GM18870 (cell line): ENCODE data around the gene ROGDI.
"Not testable (repeated sequence)": the region's sequence is repeated elsewhere in the genome, so short reads cannot be mapped to it uniquely, and the experiment has no call there.

Source experiments
- ATAC-seq: cut with Tn5 transposase; IDR thresholded peaks from one replicate; pipeline ENCODE4 v1.9.1; 2021; ENCODE audit warnings: moderate library complexity; ENCODE audit not compliant: unreplicated experiment

The ROGDI gene

GRCh38 chr16:4795181-4795827 is 7.1 kb downstream of the ROGDI start, which contains the start of gene SMIM22:
SMIM22 (plus strand) TSS chr16:4795369; CDS start chr16:4795735, 366 bp downstream.
- ATAC-seq: no peak

DNA sequence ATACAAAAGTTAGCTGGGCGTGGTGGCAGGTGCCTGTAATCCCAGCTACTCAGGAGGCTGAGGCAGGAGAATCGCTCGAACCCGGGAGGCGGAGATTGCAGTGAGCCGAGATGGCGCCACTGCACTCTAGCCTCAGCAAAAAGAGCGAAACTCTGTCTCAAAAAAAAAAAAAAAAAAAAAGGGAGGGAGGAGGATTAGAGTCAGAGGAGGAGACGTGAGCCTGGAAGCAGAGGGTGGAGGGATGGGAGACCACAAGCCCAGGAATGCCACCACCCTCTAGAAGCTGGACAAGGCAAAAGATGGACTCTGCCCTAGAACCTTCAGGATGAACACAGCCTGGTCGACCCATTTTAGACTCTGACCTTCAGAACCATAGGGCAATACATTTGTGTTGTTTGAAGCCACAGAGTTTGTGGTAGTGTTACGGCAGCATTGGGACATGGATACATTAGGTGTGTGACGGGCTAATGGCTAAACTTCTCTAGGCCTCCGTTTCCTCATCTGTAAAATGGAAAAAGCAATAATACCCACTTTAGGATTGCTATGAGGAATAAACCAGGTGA is 9.4 kb downstream of the ROGDI start:
- ATAC-seq: no peak

DNA sequence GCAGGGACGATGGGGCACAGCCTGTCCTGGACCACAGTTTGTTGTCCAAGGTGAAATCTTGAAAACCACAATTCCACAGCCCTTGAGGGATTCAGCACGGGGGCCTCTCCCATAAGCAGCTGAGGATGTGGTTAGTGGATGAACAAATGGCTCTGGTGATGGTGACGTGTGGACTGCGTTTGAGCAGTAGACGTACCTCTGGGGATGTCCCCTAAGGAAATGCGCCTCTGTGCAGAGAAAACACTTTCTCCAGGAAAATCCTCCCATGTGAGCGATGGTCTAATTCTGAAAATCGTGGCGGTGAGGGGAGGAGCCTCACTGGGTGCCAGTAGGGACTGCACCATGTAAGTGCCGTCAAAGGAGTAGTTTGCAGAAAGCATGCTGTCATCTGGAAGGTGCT is 11.6 kb downstream of the ROGDI start:
- no peak for ATAC-seq

DNA sequence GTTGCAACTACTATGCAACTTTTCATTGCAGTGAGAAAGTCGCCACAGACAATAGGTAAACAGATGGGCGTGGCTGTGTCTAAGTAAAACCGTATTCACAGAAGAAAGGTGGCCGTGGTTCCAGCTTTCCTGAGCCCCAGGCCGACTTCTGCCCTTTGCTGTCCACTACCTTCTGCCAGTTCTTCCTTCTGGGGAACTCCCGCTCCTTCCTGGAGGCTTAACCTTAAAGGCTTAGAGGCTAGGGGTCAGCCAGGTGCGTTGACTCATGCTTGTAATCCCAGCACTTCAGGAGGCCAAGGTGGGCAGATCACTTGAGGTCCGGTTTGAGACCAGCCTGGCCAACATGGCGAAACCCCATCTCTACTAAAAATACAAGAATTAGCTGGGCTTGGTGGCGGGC is 12.2 kb downstream of the ROGDI start:
- no peak for ATAC-seq

GRCh38 chr16:4788910-4789309 is 13.5 kb downstream of the ROGDI start:
- ATAC-seq: no peak

- ATAC-seq: no peak
Observed at GRCh38 chr16:4788489-4788889, 13.9 kb downstream of the ROGDI start.

DNA sequence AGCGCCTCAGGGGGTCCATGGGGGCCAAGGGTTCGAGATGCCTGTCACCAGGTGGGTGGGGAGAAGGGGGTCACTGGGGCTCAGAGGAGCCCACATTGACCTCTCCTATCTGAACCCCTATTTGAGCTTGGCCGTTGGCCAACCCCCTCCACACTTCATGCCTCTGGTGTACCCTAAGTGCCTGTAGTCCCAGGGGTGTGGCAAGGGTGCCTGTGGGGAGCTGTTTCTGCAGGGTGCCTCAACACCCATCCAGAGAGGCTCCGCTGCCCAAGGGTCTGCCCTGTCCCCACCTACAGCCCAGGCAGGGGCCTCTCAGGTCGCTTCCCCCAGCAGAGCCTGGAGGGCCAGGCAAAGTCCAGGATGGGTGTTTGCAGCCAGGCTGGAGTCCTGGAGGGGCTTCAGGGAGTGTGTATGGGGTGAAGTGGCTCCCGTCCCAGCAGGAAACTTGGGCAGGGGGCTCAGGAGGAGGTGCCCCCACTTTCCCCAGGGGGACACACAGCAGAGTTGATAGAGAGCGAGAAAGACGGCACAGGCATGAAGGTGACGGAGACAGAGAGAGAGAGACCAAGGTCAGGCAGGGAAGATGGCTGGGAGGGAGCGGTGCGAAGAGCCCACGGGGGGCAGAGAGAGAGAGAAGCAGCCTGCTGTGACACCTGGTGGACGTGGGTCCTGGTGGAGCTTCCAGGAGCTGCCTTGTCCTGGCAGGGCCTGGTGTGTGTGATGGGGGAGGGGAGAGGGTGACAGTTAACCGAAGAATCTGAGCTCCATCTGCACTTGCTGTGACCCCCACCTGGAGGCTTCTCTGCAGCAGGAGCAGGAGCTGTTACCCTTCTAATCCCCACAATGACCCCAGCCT is 14.6 kb downstream of the ROGDI start, which contains the start of gene SEPTIN12:
SEPTIN12 (minus strand) TSS at position 719 of the 856 bp plus-strand sequence; CDS start at position 19, 700 bp downstream.
- no peak for ATAC-seq

DNA sequence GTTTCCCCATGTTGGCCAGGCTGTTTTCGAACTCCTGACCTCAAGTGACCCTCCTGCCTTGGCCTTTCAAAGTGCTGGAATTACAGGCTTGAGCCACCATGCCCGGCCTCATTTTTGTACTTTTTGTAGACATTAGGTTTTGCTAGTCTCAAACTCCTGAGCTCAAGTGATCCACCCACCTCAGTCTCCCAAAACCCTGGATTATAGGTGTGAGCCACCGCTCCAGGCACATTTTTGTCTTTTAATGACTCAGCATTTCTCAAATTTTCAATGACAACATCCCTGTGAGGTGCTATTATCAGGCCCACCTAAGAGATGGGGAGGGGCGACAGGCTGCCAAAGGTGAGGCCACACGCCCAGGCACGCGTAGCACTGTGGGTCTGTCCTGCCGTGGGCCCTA is 15.4 kb downstream of the ROGDI start:
- ATAC-seq: no peak

- no peak for ATAC-seq
Observed at GRCh38 chr16:4785758-4786433, 16.5 kb downstream of the ROGDI start.

- ATAC-seq: not testable (repeated sequence)
Observed at GRCh38 chr16:4784444-4784987, 17.9 kb downstream of the ROGDI start.

DNA sequence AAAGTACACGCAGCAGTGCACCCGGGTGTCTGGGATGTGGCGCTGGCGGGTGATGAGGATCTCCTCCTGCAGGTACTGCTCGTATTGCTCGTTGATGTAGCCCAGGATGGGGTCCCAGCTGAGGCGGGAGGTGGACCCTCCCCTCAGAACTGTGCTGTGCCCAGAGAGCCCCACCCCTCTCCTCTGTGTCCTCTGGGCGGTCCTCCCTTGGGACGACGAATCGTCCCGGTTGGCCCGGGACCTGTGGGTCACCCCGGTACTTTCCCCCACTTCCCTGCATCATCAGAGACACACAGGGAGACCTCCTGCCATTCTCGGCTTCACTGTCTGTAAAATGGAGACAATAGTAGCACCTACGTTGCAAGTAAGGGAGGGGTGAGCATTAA is 18.5 kb downstream of the ROGDI start:
- ATAC-seq: no peak

DNA sequence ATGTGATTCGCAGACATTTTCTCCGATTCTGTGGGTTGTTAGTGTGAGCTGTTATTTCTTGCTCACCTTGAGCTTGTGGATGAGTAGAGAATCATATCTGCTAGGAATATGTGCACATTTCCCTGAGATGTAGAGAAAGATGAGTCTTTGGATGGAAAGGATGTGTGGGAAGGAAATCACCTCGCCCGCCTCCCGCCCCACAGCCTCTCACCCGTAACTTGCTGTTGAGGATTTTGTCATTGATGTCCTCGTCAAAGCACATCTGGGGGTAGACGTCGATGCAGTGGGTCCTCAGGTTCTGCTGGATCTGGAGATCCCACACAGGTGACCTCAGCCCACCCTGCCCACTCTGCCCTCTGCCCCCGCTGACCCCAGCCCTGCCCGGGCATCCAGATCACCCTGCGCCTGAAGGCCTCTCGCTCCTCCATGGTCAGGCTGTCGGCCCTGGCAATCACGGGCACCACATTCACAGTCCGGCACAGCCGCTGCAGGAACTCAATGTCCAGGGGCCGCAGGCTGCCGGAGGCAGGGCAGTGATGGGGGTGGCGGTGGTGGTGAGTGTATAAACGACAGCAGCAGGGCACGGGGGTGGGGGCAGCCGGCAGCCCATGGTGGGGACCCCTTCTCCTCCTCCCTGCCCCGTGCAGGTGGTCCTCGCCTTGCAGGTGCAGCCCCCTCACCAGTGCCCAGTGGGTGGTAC is 19.0 kb downstream of the ROGDI start:
- ATAC-seq: no peak

DNA sequence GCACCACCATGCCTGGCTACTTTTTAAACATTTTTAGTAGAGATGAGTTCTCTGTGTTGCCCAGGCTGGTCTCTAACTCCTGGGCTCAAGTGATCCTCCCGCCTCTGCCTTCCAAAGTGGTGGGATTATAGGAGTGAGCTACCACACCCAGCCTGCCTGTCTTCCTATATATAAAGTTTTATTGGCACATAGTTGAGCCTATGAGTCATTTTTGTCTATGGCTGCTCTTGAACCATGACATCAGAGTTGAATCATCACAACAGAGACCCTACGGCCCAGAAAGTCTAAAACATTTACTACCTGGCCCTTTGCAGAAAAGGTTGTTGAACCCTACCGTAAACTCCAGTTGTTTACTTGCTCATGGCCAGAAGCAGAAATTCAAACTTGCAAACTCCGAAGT is 22.2 kb downstream of the ROGDI start:
- ATAC-seq: no peak

GRCh38 chr16:4778050-4778392 is 24.4 kb downstream of the ROGDI start:
- no peak for ATAC-seq

- ATAC-seq: no peak
Observed at GRCh38 chr16:4777339-4778049, 24.9 kb downstream of the ROGDI start.

DNA sequence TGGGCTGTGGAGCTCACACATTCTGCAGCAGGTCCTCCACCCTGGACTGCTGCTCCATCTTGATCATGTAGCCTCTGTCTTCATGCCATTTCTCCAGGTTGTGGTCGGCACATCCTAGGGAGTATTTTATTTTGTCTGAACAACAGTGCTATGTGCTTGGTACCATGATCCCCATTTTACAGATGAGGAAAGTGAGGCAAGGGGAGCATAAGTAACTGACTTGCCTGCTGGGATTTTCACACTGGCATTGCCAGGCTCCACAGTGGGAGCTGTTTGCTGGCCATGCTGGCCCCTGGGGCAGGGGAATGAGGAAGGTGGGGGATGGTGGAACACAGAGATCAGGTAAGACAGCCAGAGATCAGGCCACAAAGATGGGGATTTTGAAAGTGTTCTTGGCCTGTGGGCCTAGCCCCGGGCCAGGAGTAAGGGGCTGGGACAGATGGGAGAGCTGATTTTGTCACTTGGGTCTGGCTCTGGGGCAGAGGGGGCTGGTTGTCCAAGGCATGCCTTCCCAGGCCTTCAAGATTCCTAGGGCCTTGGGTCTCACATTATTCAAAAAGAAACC is 26.2 kb downstream of the ROGDI start:
- ATAC-seq: no peak

- no peak for ATAC-seq
Observed at GRCh38 chr16:4775005-4775404, 27.4 kb downstream of the ROGDI start.

DNA sequence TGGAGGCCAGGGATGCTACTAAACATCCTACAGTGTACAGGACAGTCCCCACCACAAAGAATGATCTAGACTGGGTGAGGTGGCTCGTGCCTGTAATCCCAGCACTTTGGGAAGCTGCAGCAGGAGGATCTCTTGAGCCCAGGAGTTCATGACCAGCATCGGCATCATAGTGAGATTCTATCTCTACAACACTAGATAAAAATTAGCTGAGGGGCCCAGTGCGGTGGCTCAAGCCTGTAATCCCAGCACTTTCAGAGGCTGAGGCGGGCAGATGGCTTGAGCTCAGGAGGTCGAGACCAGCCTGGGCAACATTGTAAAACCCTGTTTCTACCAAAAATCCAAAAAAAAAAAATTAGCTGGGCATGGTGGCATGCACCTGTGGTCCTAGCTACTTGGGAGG is 30.1 kb downstream of the ROGDI start:
- no peak for ATAC-seq

GRCh38 chr16:4771646-4772045 is 30.8 kb downstream of the ROGDI start:
- ATAC-seq: no peak

- no peak for ATAC-seq
Observed at GRCh38 chr16:4769306-4769638, 33.2 kb downstream of the ROGDI start.
